A549 (cell line): Measurements from ENCODE around the gene SHLD2.
"Not testable (repeated sequence)": the region's sequence is repeated elsewhere in the genome, so short reads cannot be mapped to it uniquely, and the experiment has no call there.

Source experiments
- CHD4 ChIP-seq: fragments of 200-600 bp; sonication (generic); IDR thresholded peaks from 2 replicates; pipeline ENCODE4 v1.6.1; 2016; ENCODE audit warnings: antibody characterized with exemption, mild to moderate bottlenecking, borderline replicate concordance
- EP300 ChIP-seq, 2 experiments: fragments of >200 bp; sonication (Bioruptor Twin); formaldehyde crosslinking; IDR thresholded peaks; 2 replicates in 1 of 2; 3 replicates in 1 of 2; pipeline ENCODE4 v1.6.1; 2016 to 2017
- JUN ChIP-seq, 2 experiments: fragments of >200 bp; sonication (Bioruptor Twin); formaldehyde crosslinking; IDR thresholded peaks; 2 replicates in 1 of 2; 3 replicates in 1 of 2; pipeline ENCODE4 v1.6.1; 2016 to 2017
- NR3C1 ChIP-seq: fragments of >200 bp; sonication (Bioruptor Twin); formaldehyde crosslinking; IDR thresholded peaks from 3 replicates; pipeline ENCODE4 v1.6.1; 2017
- RAD21 ChIP-seq, 2 experiments: fragments of >200 bp in 1 of 2; sonication (Bioruptor Twin) in 1 of 2; formaldehyde crosslinking in 1 of 2; IDR thresholded peaks in 1 of 2; conservative IDR thresholded peaks in 1 of 2; 2 replicates in 1 of 2; 3 replicates in 1 of 2; pipeline ENCODE4 v1.6.1; 2012 to 2018; ENCODE audit warnings: inconsistent platforms in 1 of 2
- RFX5 ChIP-seq: fragments of 450-650 bp; IDR thresholded peaks from 2 replicates; pipeline ENCODE4 v1.7.1; 2014; ENCODE audit warnings: antibody characterized with exemption, mild to moderate bottlenecking, moderate library complexity
- TF ChIP-seq, protein P1 (sequence below): fragments of >200 bp; sonication (Bioruptor Twin); formaldehyde crosslinking; IDR thresholded peaks from 3 replicates; pipeline ENCODE4 v1.5.1; 2016
- TF ChIP-seq, protein P2 (sequence below): fragments of 450-650 bp; IDR thresholded peaks from 2 replicates; pipeline ENCODE4 v1.6.1; 2014; ENCODE audit warnings: antibody characterized with exemption
- TF ChIP-seq, protein P3 (sequence below): fragments of >200 bp; sonication (Bioruptor Twin); formaldehyde crosslinking; IDR thresholded peaks from 3 replicates; pipeline ENCODE4 v1.6.1; 2016

DNA sequence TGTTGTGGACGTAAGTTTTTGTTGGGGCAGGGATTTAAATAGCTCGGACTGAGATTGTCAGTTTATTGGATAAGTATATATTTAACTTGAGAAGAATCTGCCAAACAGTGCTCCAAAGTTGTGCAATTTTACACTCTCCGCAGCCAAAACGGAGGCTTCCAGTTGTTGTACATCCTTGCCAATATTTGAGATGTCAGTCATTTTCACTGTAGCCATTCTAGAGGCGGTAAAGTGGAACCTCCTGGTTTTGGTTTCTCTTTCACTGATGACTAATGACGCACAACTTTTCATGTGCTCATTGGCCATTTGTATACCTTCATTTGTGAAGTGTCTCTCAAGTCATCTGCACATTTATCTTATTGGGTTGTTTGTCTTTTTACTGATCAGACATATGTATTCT, 105.9 kb downstream of the SHLD2 start:
- TF ChIP-seq RFX5; RAD21 (conservative IDR thresholded peaks at IDR 0.05 in 1 of 2, IDR thresholded peaks at IDR 0.05 in 1 of 2); CHD4; EP300 (IDR thresholded peaks at IDR 0.05); NR3C1; JUN (IDR thresholded peaks at IDR 0.05): not testable (repeated sequence)
- TF ChIP-seq, protein P1, sequence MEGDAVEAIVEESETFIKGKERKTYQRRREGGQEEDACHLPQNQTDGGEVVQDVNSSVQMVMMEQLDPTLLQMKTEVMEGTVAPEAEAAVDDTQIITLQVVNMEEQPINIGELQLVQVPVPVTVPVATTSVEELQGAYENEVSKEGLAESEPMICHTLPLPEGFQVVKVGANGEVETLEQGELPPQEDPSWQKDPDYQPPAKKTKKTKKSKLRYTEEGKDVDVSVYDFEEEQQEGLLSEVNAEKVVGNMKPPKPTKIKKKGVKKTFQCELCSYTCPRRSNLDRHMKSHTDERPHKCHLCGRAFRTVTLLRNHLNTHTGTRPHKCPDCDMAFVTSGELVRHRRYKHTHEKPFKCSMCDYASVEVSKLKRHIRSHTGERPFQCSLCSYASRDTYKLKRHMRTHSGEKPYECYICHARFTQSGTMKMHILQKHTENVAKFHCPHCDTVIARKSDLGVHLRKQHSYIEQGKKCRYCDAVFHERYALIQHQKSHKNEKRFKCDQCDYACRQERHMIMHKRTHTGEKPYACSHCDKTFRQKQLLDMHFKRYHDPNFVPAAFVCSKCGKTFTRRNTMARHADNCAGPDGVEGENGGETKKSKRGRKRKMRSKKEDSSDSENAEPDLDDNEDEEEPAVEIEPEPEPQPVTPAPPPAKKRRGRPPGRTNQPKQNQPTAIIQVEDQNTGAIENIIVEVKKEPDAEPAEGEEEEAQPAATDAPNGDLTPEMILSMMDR: not testable (repeated sequence)
- TF ChIP-seq, protein P2, sequence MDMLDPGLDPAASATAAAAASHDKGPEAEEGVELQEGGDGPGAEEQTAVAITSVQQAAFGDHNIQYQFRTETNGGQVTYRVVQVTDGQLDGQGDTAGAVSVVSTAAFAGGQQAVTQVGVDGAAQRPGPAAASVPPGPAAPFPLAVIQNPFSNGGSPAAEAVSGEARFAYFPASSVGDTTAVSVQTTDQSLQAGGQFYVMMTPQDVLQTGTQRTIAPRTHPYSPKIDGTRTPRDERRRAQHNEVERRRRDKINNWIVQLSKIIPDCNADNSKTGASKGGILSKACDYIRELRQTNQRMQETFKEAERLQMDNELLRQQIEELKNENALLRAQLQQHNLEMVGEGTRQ: not testable (repeated sequence)
- TF ChIP-seq, protein P3, sequence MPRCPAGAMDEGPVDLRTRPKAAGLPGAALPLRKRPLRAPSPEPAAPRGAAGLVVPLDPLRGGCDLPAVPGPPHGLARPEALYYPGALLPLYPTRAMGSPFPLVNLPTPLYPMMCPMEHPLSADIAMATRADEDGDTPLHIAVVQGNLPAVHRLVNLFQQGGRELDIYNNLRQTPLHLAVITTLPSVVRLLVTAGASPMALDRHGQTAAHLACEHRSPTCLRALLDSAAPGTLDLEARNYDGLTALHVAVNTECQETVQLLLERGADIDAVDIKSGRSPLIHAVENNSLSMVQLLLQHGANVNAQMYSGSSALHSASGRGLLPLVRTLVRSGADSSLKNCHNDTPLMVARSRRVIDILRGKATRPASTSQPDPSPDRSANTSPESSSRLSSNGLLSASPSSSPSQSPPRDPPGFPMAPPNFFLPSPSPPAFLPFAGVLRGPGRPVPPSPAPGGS: not testable (repeated sequence)
